Astrocyte of the spinal cord (primary cell): ENCODE measurements around the gene UXS1.

Experiments
- DNase-seq: peaks from one replicate; pipeline ENCODE4 v3.0.0; 2011; ENCODE audit warnings: low read depth, low spot score
- H3K4me3 ChIP-seq: 2 replicates; pipeline ENCODE4 v1.5.1; 2011; ENCODE audit warnings: low read depth, mild to moderate bottlenecking, low read length, moderate library complexity
- CTCF ChIP-seq: IDR thresholded peaks from 2 replicates; pipeline ENCODE4 v1.5.1; 2012; ENCODE audit warnings: low read depth, mild to moderate bottlenecking, low read length, inconsistent platforms
- in situ Hi-C: cut with HindIII; loops from 2 replicates; pipeline ENCODE4 v1.10.0; 2017; ENCODE audit warnings: low sequenced_read_pairs

UXS1 gene

GRCh38 chr2:106054880-106055655 is 139.0 kb downstream of the UXS1 start:
- no peak overlapping the region for H3K4me3 ChIP-seq
- DNase-seq: no peak
- no peak for TF ChIP-seq CTCF
- in situ Hi-C loops: no loop called here

GRCh38 chr2:106054321-106054720 is 139.8 kb downstream of the UXS1 start:
- H3K4me3 ChIP-seq: no peak overlapping the region
- in situ Hi-C loops: no loop called here
- no peak for TF ChIP-seq CTCF
- DNase-seq: no peak

- DNase-seq: no peak
- no peak overlapping the region for H3K4me3 ChIP-seq
- in situ Hi-C loops: no loop called here
- TF ChIP-seq CTCF: no peak
These were observed 140.5 kb downstream of the UXS1 start for GRCh38 chr2:106053581-106053980.

- in situ Hi-C loops: no loop called here
- DNase-seq: peak; percentile 38
- no peak overlapping the region for H3K4me3 ChIP-seq
- TF ChIP-seq CTCF: no peak
These were observed 141.0 kb downstream of the UXS1 start for GRCh38 chr2:106053116-106053515.

- in situ Hi-C loops: no loop called here
- no peak for DNase-seq
- no peak for TF ChIP-seq CTCF
- H3K4me3 ChIP-seq: no peak overlapping the region
These were observed 149.2 kb downstream of the UXS1 start for GRCh38 chr2:106044859-106045258.

GRCh38 chr2:106044021-106044420 is 150.1 kb downstream of the UXS1 start:
- TF ChIP-seq CTCF: no peak
- no peak overlapping the region for H3K4me3 ChIP-seq
- in situ Hi-C loops: no loop called here

More at GRCh38 chr2:106044021-106044420, 150.1 kb downstream of the UXS1 start:
- no peak for DNase-seq
